Jurkat, Clone E6-1 (cell line): ENCODE data around the gene LAPTM5.
"Not testable (repeated sequence)": the region's sequence is repeated elsewhere in the genome, so short reads cannot be mapped to it uniquely, and the experiment has no call there.

Source experiments
- DNase-seq: peaks from one replicate; pipeline ENCODE4 v3.0.0-alpha.2; 2011; ENCODE audit warnings: low read depth, low spot score
- H3K4me3 ChIP-seq: 2 replicates; pipeline ENCODE4 v1.5.1; 2011; ENCODE audit warnings: mild to moderate bottlenecking, low read length, control low read depth, moderate library complexity

The LAPTM5 gene

GRCh38 chr1:30775433-30775975 lies 17.9 kb upstream of the LAPTM5 start:
- no peak for DNase-seq
- H3K4me3 ChIP-seq, result no peak overlapping the region

- no peak overlapping the region for H3K4me3 ChIP-seq
- no peak for DNase-seq
Observed at GRCh38 chr1:30774550-30775432, 17.2 kb upstream of the LAPTM5 start.

- no peak for DNase-seq
Observed at GRCh38 chr1:30773722-30774358, 16.3 kb upstream of the LAPTM5 start.

GRCh38 chr1:30771005-30771404 lies 13.4 kb upstream of the LAPTM5 start:
- no peak overlapping the region for H3K4me3 ChIP-seq
- DNase-seq, result no peak

More at GRCh38 chr1:30773722-30774358, 16.3 kb upstream of the LAPTM5 start:
- H3K4me3 ChIP-seq, result no peak overlapping the region

- no peak overlapping the region for H3K4me3 ChIP-seq
- DNase-seq, result no peak
Observed at GRCh38 chr1:30770150-30770549, 12.6 kb upstream of the LAPTM5 start.

- no peak for DNase-seq
- H3K4me3 ChIP-seq, result no peak overlapping the region
Observed at GRCh38 chr1:30768830-30769718, 11.5 kb upstream of the LAPTM5 start.

GRCh38 chr1:30768159-30768829 lies 10.7 kb upstream of the LAPTM5 start:
- DNase-seq, result no peak

GRCh38 chr1:30766948-30767347 lies 9.4 kb upstream of the LAPTM5 start:
- not testable (repeated sequence) for DNase-seq, H3K4me3 ChIP-seq

More at GRCh38 chr1:30768159-30768829, 10.7 kb upstream of the LAPTM5 start:
- H3K4me3 ChIP-seq, result no peak overlapping the region

- DNase-seq, result no peak
- H3K4me3 ChIP-seq, result no peak overlapping the region
Observed at GRCh38 chr1:30765556-30766434, 8.2 kb upstream of the LAPTM5 start.

GRCh38 chr1:30764939-30765555 lies 7.5 kb upstream of the LAPTM5 start:
- no peak for DNase-seq
- H3K4me3 ChIP-seq, result no peak overlapping the region

- no peak for DNase-seq
- H3K4me3 ChIP-seq, result no peak overlapping the region
Observed at GRCh38 chr1:30764396-30764795, 6.8 kb upstream of the LAPTM5 start.

GRCh38 chr1:30763651-30764248 lies 6.2 kb upstream of the LAPTM5 start:
- DNase-seq, result no peak
- H3K4me3 ChIP-seq, result no peak overlapping the region

GRCh38 chr1:30762930-30763650 lies 5.5 kb upstream of the LAPTM5 start:
- no peak overlapping the region for H3K4me3 ChIP-seq

GRCh38 chr1:30762152-30762929 lies 4.8 kb upstream of the LAPTM5 start:
- DNase-seq, result no peak
- no peak overlapping the region for H3K4me3 ChIP-seq

More at GRCh38 chr1:30762930-30763650, 5.5 kb upstream of the LAPTM5 start:
- no peak for DNase-seq

GRCh38 chr1:30761381-30762151 lies 4.0 kb upstream of the LAPTM5 start:
- H3K4me3 ChIP-seq, result no peak overlapping the region; the same call in 1 of the 2 replicates
- no peak for DNase-seq
